Progenitor cell of endocrine pancreas (in vitro differentiated cells): Measurements from ENCODE around the gene CERS6. TPM values are rescaled to one million over a fixed set of nuclear protein-coding genes. Genes with fewer than 3 reads are reported as not detected.

Experiments used
- DNase-seq: peaks from one replicate; pipeline ENCODE4 v3.0.0; 2021; ENCODE audit warnings: low spot score; ENCODE audit not compliant: unreplicated experiment
- H3K27ac Mint-ChIP-seq: 2 replicates; pipeline ENCODE4 v1.8.0; 2021; ENCODE audit warnings: mild to moderate bottlenecking, moderate library complexity, mixed read lengths
- H3K27me3 Mint-ChIP-seq: 2 replicates; pipeline ENCODE4 v1.8.0; 2021; ENCODE audit warnings: mixed read lengths
- H3K36me3 Mint-ChIP-seq: 2 replicates; pipeline ENCODE4 v1.8.0; 2022; ENCODE audit warnings: mixed read lengths; ENCODE audit not compliant: insufficient read depth
- H3K4me1 Mint-ChIP-seq: 2 replicates; pipeline ENCODE4 v1.8.0; 2021; ENCODE audit warnings: low read depth, mixed read lengths
- H3K4me3 Mint-ChIP-seq: 2 replicates; pipeline ENCODE4 v1.8.0; 2021; ENCODE audit warnings: low read depth, mild to moderate bottlenecking, moderate library complexity, mixed read lengths
- H3K9me3 Mint-ChIP-seq: 2 replicates; pipeline ENCODE4 v1.8.0; 2021; ENCODE audit warnings: low read depth, mixed read lengths
- total RNA-seq: library from RNA; stranded (reverse); gene quantifications from 2 replicates; pipeline ENCODE4 v1.2.1, GENCODE V29; 2021
- TF ChIP-seq, protein P1 (sequence below): fragments of 200-600 bp; sonication (generic); IDR thresholded peaks from one replicate; pipeline ENCODE4 v1.5.0; 2021; ENCODE audit warnings: antibody characterized with exemption, mild to moderate bottlenecking; ENCODE audit not compliant: unreplicated experiment

CERS6 gene
- total RNA-seq, 1 donor from 2014 or later: 32.5 TPM

DNA sequence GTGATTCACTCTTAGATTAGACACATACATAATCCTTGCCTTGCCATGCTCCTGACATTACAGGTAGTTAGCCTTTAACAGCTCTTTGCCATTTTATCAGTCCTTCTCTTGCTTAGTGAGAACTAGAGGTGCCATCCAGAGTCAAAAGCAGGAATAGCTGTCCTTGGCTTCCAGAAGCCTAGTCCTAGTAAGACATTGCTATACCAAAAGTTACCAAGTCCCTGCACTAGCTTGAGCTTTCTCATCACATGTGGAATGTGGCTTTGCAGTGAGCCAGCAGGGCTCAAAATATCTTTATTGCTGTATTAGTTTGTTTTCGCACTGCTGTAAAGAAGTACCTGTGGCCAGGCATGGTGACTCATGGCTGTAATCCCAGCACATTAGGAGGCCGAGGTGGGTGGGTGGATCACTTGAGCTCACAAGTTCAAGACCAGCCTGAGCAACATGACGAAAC lies 241.6 kb downstream of the CERS6 start:
- Mint-ChIP-seq H3K27ac (no peak overlapping the region), H3K9me3 (no peaks in the 10 kb centered on the region), H3K27me3 (no peaks in the 10 kb centered on the region), H3K4me3 (no peak overlapping the region), H3K4me1 (peaks cover 5% of the 10 kb centered on the region), H3K36me3 (peaks cover 21% of the 10 kb centered on the region)
- no peak for DNase-seq
- TF ChIP-seq, protein P1, sequence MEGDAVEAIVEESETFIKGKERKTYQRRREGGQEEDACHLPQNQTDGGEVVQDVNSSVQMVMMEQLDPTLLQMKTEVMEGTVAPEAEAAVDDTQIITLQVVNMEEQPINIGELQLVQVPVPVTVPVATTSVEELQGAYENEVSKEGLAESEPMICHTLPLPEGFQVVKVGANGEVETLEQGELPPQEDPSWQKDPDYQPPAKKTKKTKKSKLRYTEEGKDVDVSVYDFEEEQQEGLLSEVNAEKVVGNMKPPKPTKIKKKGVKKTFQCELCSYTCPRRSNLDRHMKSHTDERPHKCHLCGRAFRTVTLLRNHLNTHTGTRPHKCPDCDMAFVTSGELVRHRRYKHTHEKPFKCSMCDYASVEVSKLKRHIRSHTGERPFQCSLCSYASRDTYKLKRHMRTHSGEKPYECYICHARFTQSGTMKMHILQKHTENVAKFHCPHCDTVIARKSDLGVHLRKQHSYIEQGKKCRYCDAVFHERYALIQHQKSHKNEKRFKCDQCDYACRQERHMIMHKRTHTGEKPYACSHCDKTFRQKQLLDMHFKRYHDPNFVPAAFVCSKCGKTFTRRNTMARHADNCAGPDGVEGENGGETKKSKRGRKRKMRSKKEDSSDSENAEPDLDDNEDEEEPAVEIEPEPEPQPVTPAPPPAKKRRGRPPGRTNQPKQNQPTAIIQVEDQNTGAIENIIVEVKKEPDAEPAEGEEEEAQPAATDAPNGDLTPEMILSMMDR: no peak

DNA sequence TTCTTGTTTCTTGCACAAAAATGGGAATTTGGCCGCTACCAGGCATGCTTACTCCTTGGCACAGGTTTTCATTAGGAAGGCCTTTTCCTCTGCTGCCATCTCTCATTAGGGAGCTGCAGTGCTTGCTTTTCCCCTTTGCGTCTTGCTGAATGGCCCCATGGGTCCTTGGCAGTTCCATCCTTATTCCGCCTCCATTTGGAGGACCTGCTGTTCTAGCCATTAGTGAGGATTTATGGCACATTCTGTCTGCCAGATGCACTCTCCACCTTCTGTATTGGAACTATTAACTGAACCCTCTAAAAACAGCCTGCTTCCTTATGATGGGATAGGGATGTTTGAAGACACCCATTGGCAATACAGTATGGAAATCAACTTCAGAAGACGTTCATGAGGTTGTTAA lies 242.9 kb downstream of the CERS6 start:
- Mint-ChIP-seq H3K4me1 (peaks cover 5% of the 10 kb centered on the region), H3K4me3 (no peak overlapping the region), H3K27me3 (no peaks in the 10 kb centered on the region), H3K9me3 (no peaks in the 10 kb centered on the region), H3K36me3 (peaks cover 21% of the 10 kb centered on the region), H3K27ac (no peak overlapping the region)
- DNase-seq: no peak
- TF ChIP-seq, protein P1: no peak

DNA sequence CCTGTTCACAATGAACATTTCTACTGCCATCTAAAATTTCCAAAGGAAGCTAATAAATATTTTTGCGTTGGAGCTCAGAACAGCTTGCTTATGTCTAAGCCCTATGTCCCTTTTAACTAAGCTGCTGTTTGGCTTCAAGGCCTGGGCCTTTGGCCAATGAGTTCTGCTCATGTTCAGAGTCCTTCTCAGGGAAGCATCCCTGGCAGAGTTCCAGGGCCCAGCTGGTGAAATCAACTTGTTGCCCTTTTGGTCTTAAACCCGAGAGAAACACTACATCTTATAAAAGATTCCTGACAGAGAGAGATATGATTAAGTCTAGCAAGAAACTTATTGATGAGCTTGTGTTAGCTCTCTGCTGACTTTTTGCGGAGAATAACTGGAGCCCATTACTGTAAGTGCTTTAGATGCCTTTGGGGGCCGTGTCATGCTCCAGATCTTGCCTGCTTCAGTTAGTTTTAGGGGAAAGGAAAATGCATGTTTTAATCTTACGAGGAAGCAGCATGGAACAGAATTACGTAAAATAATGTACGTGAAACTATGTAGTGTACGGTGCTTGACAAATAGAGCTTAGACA lies 243.9 kb downstream of the CERS6 start:
- no peak overlapping the region for H3K27ac Mint-ChIP-seq
- no peaks in the 10 kb centered on the region for H3K9me3 Mint-ChIP-seq
- TF ChIP-seq, protein P1: no peak
- peaks cover 19% of the 10 kb centered on the region for H3K36me3 Mint-ChIP-seq
- H3K4me1 Mint-ChIP-seq: peaks cover 5% of the 10 kb centered on the region
- no peak overlapping the region for H3K4me3 Mint-ChIP-seq
- DNase-seq: no peak
- no peaks in the 10 kb centered on the region for H3K27me3 Mint-ChIP-seq

DNA sequence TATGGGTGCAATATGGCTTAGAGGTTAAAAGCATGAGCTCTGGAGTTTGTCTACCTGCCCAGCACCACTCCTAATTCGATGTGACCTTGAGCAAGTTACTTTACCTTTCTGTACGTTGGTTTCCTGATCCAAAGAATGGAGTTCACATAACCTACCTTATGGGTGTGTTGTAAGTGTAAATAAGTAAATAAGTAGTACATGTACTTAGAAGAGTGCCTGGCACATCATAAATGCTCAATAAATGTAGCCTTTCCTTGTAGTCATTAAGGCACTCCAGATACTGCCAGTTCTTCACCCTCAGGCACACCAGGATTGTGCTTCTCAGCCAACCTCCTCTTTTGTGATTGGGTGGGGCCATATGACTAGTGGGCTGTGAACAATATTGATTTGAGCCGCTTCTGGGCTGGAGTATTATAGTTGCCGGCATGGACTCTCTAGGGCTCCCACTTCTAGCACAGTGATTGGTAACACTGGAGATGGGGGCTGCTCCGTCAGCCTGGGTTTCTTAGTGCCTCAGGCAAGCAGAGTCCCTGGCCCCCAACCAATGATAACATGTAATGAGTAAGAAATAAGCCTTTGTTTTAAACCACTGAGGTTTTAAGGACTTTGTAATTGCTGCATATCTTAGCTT lies 244.7 kb downstream of the CERS6 start:
- Mint-ChIP-seq H3K27me3 (no peaks in the 10 kb centered on the region), H3K4me3 (no peak overlapping the region), H3K9me3 (no peaks in the 10 kb centered on the region), H3K27ac (no peak overlapping the region), H3K4me1 (peaks cover 10% of the 10 kb centered on the region), H3K36me3 (peaks cover 14% of the 10 kb centered on the region)
- DNase-seq: no peak
- TF ChIP-seq, protein P1: no peak

DNA sequence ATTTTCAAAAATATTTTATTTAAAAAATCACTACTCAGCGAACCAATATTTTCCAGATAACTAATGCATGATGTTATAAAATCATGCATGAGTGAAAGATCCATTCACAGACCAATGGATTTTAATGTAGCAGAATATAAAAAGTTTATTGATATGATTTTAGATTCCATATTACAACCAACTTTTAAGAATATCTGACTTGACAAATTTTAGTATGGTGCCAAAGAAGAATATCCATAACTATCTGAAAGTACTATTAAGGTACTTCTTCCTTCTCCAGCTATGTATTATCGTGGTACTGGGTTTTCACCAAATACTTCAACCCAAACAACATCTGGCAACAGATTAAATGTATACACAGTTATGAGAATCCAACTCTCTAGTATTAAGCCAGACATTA lies 246.5 kb downstream of the CERS6 start:
- TF ChIP-seq, protein P1: no peak
- Mint-ChIP-seq H3K4me3 (no peak overlapping the region), H3K9me3 (no peaks in the 10 kb centered on the region), H3K36me3 (peaks cover 4% of the 10 kb centered on the region), H3K27ac (no peak overlapping the region), H3K4me1 (peaks cover 16% of the 10 kb centered on the region), H3K27me3 (no peaks in the 10 kb centered on the region)
- DNase-seq: no peak
